Stimulated activated CD8-positive, alpha-beta memory T cell treated with anti-CD3 and anti-CD28 coated beads, Interleukin-15, amount 100 ng/mL, for 4 hours (primary cell): ENCODE measurements around the gene TEX26.

ENCODE experiments used
- DNase-seq, 2 donors: peaks; one replicate each; pipeline ENCODE4 v3.0.0-alpha.2; 2020; ENCODE audit warnings: low read depth in 2 of 2

Gene TEX26

GRCh38 chr13:30976025-30976424 is 43.6 kb downstream of the TEX26 start:
- DNase-seq = no peak

GRCh38 chr13:30978981-30979956 is 46.8 kb downstream of the TEX26 start:
- no peak for DNase-seq

GRCh38 chr13:30982506-30982905 is 50.0 kb downstream of the TEX26 start:
- no peak for DNase-seq

GRCh38 chr13:30982906-30983305 is 50.5 kb downstream of the TEX26 start:
- DNase-seq = no peak

- DNase-seq = no peak
Measured at GRCh38 chr13:30983431-30983830, 51.0 kb downstream of the TEX26 start.

- DNase-seq = no peak
Measured at GRCh38 chr13:30984620-30985019, 52.2 kb downstream of the TEX26 start.

GRCh38 chr13:30985637-30986205 is 53.3 kb downstream of the TEX26 start:
- no peak for DNase-seq

- DNase-seq = no peak
Measured at GRCh38 chr13:30991184-30991583, 58.7 kb downstream of the TEX26 start.

- DNase-seq = no peak
Measured at GRCh38 chr13:30991922-30992321, 59.5 kb downstream of the TEX26 start.

- no peak for DNase-seq
Measured at GRCh38 chr13:30995331-30995730, 62.9 kb downstream of the TEX26 start.

GRCh38 chr13:30997697-30998096 is 65.2 kb downstream of the TEX26 start:
- DNase-seq = no peak

GRCh38 chr13:30998136-30999088 is 66.0 kb downstream of the TEX26 start:
- DNase-seq = no peak

GRCh38 chr13:31000889-31001288 is 68.4 kb downstream of the TEX26 start:
- DNase-seq = no peak

GRCh38 chr13:31001647-31002046 is 69.2 kb downstream of the TEX26 start:
- no peak for DNase-seq

GRCh38 chr13:31005066-31005465 is 72.6 kb downstream of the TEX26 start:
- DNase-seq = no peak

GRCh38 chr13:31007417-31007816 is 75.0 kb downstream of the TEX26 start:
- DNase-seq = no peak

- no peak for DNase-seq
Measured at GRCh38 chr13:31008400-31009115, 76.1 kb downstream of the TEX26 start.

GRCh38 chr13:31009166-31009565 is 76.7 kb downstream of the TEX26 start:
- DNase-seq = no peak

GRCh38 chr13:31010296-31010695 is 77.8 kb downstream of the TEX26 start:
- no peak for DNase-seq

- no peak for DNase-seq
Measured at GRCh38 chr13:31011193-31011860, 78.9 kb downstream of the TEX26 start.
